ENCODE results near the gene DOCK11.

Gene DOCK11

DNA sequence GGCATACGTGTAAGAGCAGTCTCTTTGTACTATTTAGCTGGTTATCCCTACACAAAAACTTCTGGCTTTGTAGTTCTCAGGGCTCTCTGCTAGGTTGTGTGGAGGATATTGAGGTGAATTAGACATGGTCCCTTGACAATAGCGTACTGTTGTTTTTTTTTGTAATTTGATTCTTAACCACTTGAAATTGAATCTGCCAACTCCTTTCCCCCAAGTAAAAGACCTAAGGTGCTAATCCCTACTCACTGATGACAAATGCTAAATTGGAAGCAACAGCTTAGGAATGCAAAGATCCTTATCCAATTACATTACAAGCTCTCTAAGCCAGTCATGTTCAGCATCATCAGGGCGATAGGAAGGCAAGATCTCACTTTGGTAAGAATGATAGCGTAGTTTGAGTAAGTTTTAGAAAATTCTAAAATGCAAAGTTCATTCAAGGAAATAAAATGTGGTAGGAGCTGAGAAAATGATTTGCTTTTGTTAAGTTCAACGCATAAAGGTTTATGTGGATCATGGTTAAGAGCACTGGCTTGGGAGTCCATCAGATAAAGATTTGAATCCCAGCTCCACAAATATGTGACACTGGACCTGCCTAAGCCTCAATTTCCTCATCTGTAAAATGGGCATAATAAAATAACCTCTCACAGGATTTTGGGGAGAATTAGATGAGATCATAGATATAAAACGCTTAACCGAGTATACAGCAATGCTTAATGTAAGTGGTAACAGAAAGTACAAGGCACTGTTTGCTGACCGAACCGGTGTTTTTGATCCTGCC is 39.3 kb downstream of the DOCK11 start:
- CTCF ChIA-PET, result interaction anchor here (1.7 kb wide), 1 partner anchor 75 kb away, joined by 5 read pairs; no protein-coding TSS in a partner anchor
- TF ChIP-seq HDGF (IDR thresholded peaks at IDR 0.05; ENCODE audit: borderline replicate concordance) (no peak), ZNF384 (IDR thresholded peaks at IDR 0.05) (peak; percentile 48; the same call in 1 of the 2 replicates)
- POLR2A ChIA-PET, result no interaction called here
- DNase-seq (ENCODE audit: extremely low spot score), result peak; percentile 21

DNA sequence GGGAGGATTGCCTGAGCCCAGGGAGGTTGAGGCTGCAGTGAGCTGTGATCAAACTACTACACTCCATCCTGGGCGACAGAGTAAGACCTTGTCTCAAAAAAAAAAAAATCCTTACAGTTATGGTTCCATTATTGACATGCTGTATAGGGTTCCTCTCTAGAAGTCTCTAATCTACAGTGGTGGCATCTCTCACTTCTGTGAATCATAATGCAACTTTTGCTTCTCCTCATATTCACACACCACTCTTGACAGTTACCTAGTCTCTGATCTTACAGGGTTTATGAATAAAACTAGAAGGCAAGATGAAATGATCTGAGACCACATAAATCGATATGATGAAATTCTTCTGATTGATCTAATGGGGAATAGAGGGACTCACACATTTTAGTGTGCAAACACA is 40.6 kb downstream of the DOCK11 start:
- TF ChIP-seq ARNT (IDR thresholded peaks at IDR 0.05), result no peak
- TF ChIP-seq FOXM1 (IDR thresholded peaks at IDR 0.05; ENCODE audit: borderline replicate concordance), result no peak
- TF ChIP-seq FOXK2 (IDR thresholded peaks at IDR 0.05), result no peak
- no peak for TF ChIP-seq TARDBP (IDR thresholded peaks at IDR 0.05)
- TF ChIP-seq SUZ12 (IDR thresholded peaks at IDR 0.05), result no peak
- no peak for TF ChIP-seq FOXA1 (IDR thresholded peaks at IDR 0.05)
- no peak for TF ChIP-seq SP1 (IDR thresholded peaks at IDR 0.05)
- no peak for TF ChIP-seq LEF1 (IDR thresholded peaks at IDR 0.05; ENCODE audit: borderline replicate concordance)
- TF ChIP-seq HDGF (IDR thresholded peaks at IDR 0.05; ENCODE audit: borderline replicate concordance), result no peak
- no peak for TF ChIP-seq ZNF384 (IDR thresholded peaks at IDR 0.05)
- no peak for TF ChIP-seq ELF4 (IDR thresholded peaks at IDR 0.05)
- POLR2A ChIA-PET, result no interaction called here
- DNase-seq (ENCODE audit: extremely low spot score), result no peak
- CTCF ChIA-PET, result no interaction called here

DNA sequence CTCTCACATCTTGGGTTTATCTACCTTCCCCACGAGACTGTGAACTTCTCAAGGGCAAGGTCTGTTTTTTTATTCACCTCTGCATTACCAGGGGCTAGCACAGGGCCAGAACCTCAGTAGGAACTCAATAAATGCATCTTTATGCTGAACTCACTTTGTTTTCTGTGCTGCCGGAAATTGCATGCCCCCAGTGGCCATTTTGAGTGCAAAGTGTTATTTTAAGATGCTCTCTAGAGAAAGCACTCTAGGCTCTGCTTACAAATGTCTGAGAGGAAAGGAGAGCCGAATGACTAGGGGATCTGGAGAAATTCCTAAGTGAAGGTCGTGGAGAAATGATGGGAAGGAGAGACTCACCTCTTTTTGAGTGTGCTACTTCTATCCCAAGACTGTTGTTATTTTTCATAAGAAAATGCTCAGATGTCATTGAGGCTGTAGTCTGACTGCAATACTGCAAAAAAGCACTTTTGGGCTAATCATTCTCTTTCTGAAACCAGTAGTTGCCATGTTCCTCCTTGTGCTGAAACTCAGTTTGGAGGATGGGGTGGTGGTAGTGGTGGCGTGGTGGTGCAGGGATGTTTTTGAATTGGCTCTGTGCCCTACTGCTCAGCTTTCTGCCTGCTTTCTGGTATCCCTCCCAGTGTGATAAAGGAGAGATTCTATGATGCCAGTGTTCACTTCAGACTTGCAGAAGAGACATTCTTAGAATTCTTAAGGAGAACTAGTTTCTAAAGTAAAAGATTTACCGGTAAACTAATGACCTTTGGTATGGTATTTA is 41.3 kb downstream of the DOCK11 start:
- ChIA-PET CTCF (interaction anchor here (1.2 kb wide), 1 partner anchor 20 kb away, joined by 6 read pairs; no protein-coding TSS in a partner anchor), POLR2A (no interaction called here)
- no peak for TF ChIP-seq ZNF384 (IDR thresholded peaks at IDR 0.05)
- TF ChIP-seq FOXA1 (IDR thresholded peaks at IDR 0.05), result no peak
- no peak for TF ChIP-seq L3MBTL2 (conservative IDR thresholded peaks at IDR 0.05)
- no peak for TF ChIP-seq NFRKB (IDR thresholded peaks at IDR 0.05)
- TF ChIP-seq SP1 (IDR thresholded peaks at IDR 0.05), result no peak
- TF ChIP-seq SUZ12 (IDR thresholded peaks at IDR 0.05), result no peak
- DNase-seq (ENCODE audit: extremely low spot score), result peak; percentile 59

DNA sequence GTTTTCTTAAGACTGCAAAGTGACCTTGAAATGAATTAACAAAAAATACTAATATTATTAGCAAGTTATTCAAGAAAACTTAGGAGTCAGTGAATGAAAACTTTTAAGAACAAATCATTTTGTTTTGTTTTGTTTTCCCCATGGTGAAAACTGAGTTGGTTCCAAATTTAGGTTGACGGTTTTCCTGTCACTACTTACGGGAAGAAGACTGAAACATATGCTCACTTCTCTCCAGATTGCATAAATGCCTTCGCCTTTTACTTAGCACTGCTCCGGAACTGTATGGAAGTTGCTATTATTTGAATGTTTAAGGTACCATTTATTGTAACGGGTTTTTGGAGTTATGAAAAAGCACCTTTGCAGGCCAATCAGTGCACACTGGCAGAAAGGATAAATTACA is 42.8 kb downstream of the DOCK11 start:
- CTCF ChIA-PET, result interaction anchor here (1.1 to 1.2 kb wide), 2 partner anchors 18 to 79 kb away, joined by 3 to 6 read pairs; no protein-coding TSS in a partner anchor
- TF ChIP-seq L3MBTL2 (conservative IDR thresholded peaks at IDR 0.05) (no peak), ELF4 (IDR thresholded peaks at IDR 0.05) (no peak), FOXA1 (IDR thresholded peaks at IDR 0.05) (no peak), SUZ12 (IDR thresholded peaks at IDR 0.05) (no peak), FOXM1 (IDR thresholded peaks at IDR 0.05; ENCODE audit: borderline replicate concordance) (no peak), ARNT (IDR thresholded peaks at IDR 0.05) (no peak), LEF1 (IDR thresholded peaks at IDR 0.05; ENCODE audit: borderline replicate concordance) (no peak), CTBP1 (IDR thresholded peaks at IDR 0.05; ENCODE audit: borderline replicate concordance) (no peak), ZNF384 (IDR thresholded peaks at IDR 0.05) (no peak), FOXK2 (IDR thresholded peaks at IDR 0.05) (no peak), SP1 (IDR thresholded peaks at IDR 0.05) (no peak), TARDBP (IDR thresholded peaks at IDR 0.05) (no peak), HDGF (IDR thresholded peaks at IDR 0.05; ENCODE audit: borderline replicate concordance) (no peak), BHLHE40 (IDR thresholded peaks at IDR 0.05; ENCODE audit: borderline replicate concordance) (no peak), NFRKB (IDR thresholded peaks at IDR 0.05) (no peak)
- TF ChIP-seq, protein P1, sequence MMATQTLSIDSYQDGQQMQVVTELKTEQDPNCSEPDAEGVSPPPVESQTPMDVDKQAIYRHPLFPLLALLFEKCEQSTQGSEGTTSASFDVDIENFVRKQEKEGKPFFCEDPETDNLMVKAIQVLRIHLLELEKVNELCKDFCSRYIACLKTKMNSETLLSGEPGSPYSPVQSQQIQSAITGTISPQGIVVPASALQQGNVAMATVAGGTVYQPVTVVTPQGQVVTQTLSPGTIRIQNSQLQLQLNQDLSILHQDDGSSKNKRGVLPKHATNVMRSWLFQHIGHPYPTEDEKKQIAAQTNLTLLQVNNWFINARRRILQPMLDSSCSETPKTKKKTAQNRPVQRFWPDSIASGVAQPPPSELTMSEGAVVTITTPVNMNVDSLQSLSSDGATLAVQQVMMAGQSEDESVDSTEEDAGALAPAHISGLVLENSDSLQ (IDR thresholded peaks at IDR 0.05), result no peak
- no peak for DNase-seq (ENCODE audit: extremely low spot score)
- POLR2A ChIA-PET, result interaction anchor here (1.1 kb wide), 1 partner anchor 43 kb away, joined by 3 read pairs; the partner anchor contains the start of gene DOCK11

DNA sequence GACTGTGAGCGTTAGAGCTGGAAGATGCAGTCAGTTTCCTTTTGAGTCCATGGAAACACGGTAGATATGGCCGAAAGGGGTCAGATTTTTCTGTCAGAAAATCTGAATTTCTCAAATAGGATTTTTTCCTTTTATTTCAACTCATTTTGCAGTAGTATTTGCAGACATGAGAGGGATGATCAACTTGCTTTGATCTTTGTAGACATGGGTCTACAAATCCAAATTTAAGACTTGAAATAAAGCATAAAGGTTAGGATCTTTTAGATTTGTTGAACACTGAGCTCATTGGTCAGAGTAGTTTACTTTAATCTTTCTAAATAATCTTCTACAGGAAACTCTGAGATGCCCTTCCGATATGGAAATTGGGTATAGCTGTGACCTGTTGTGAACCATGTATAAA is 44.7 kb downstream of the DOCK11 start:
- 0 out of 2 replicates have a peak, but pooled peaks have one; percentile 6 for TF ChIP-seq FOXA1 (IDR thresholded peaks at IDR 0.05)
- TF ChIP-seq HDGF (IDR thresholded peaks at IDR 0.05; ENCODE audit: borderline replicate concordance), result no peak
- ChIA-PET POLR2A (no interaction called here), CTCF (no interaction called here)
- no peak for DNase-seq (ENCODE audit: extremely low spot score)

DNA sequence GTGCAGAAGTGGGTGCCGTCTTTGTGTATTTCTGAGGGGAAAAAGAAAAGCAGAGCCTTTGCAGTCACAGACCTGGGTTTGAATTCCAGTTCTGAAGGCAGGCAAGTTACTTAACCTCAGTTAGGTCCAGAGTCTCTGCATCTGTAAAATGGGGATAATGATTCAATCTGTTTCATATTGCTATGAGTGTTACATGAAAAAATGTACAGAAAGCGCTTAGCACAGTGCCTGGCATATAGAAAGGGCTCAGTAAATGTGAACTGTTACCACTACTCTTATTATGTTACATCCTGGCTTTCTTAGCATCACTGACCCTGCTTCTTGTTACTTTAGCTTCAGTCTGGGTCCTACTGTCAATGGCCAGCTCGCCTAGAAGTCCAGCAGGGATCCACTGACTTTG is 45.9 kb downstream of the DOCK11 start:
- ChIA-PET POLR2A (no interaction called here), CTCF (interaction anchor here (0.5 kb wide), 1 partner anchor 10 kb away, joined by 3 read pairs; no protein-coding TSS in a partner anchor)
- no peak for DNase-seq (ENCODE audit: extremely low spot score)
- TF ChIP-seq SP1 (IDR thresholded peaks at IDR 0.05) (no peak), FOXK2 (IDR thresholded peaks at IDR 0.05) (no peak), HDGF (IDR thresholded peaks at IDR 0.05; ENCODE audit: borderline replicate concordance) (no peak), BHLHE40 (IDR thresholded peaks at IDR 0.05; ENCODE audit: borderline replicate concordance) (no peak), NFRKB (IDR thresholded peaks at IDR 0.05) (no peak), ZNF384 (IDR thresholded peaks at IDR 0.05) (no peak), SUZ12 (IDR thresholded peaks at IDR 0.05) (no peak), L3MBTL2 (conservative IDR thresholded peaks at IDR 0.05) (no peak), TARDBP (IDR thresholded peaks at IDR 0.05) (no peak), FOXA1 (IDR thresholded peaks at IDR 0.05) (no peak), FOXM1 (IDR thresholded peaks at IDR 0.05; ENCODE audit: borderline replicate concordance) (no peak)

DNA sequence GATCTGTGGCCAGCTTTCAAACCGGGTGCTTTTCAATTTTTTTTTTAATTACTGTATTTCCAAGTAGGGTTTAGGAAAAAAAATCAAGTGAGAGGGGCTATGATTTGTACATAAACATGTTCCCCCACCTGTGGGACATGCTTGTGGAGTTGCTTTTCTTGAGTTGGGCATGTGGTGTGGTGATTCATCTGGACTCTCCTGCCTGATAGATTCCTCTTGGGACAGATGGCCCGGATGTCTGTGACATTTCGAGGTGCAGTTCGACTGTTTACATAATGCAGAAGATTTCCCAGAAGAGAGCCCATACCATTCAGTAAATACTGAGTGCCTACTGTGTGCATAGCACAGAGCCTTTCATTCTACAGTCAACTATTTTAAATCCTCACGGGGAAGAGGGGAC is 49.9 kb downstream of the DOCK11 start:
- DNase-seq (ENCODE audit: extremely low spot score), result no peak
- ChIA-PET CTCF (no interaction called here), POLR2A (no interaction called here)
- TF ChIP-seq L3MBTL2 (conservative IDR thresholded peaks at IDR 0.05), result no peak
- no peak for TF ChIP-seq BHLHE40 (IDR thresholded peaks at IDR 0.05; ENCODE audit: borderline replicate concordance)
- no peak for TF ChIP-seq TARDBP (IDR thresholded peaks at IDR 0.05)
- TF ChIP-seq ARNT (IDR thresholded peaks at IDR 0.05), result no peak
- TF ChIP-seq LEF1 (IDR thresholded peaks at IDR 0.05; ENCODE audit: borderline replicate concordance), result no peak

Data from HEK293T (cell line).